SK-N-SH treated with all-trans-retinoic acid at 6 μM for 48 hours (cell line): ENCODE measurements around the gene RING1.

Experiments
- CREB5 ChIP-seq: fragments of 250-450 bp; sonication (Bioruptor Pico); IDR thresholded peaks from 2 replicates; pipeline ENCODE4 v1.5.1; 2020; ENCODE audit warnings: low read depth, mild to moderate bottlenecking, moderate library complexity
- CSDC2 ChIP-seq: fragments of 250-450 bp; sonication (Bioruptor Pico); IDR thresholded peaks from 2 replicates; pipeline ENCODE4 v1.5.0; 2020; ENCODE audit warnings: mild to moderate bottlenecking, moderate library complexity
- GLIS3 ChIP-seq: fragments of 250-450 bp; sonication (Bioruptor Pico); IDR thresholded peaks from 2 replicates; pipeline ENCODE4 v1.5.0; 2020; ENCODE audit warnings: mild to moderate bottlenecking, moderate library complexity
- OSR1 ChIP-seq: fragments of 250-450 bp; sonication (Bioruptor Pico); IDR thresholded peaks from 2 replicates; pipeline ENCODE4 v1.8.0; 2022; ENCODE audit warnings: moderate library complexity, mild to moderate bottlenecking, inconsistent platforms
- PATZ1 ChIP-seq: fragments of 250-450 bp; sonication (Bioruptor Pico); IDR thresholded peaks from 2 replicates; pipeline ENCODE4 v1.8.0; 2020; ENCODE audit warnings: mild to moderate bottlenecking, moderate library complexity, borderline replicate concordance
- POU6F1 ChIP-seq: fragments of 250-450 bp; sonication (Bioruptor Pico); IDR thresholded peaks from 2 replicates; pipeline ENCODE4 v1.8.0; 2021; ENCODE audit warnings: low read depth, mild to moderate bottlenecking, moderate library complexity, borderline replicate concordance
- PPARA ChIP-seq: fragments of 250-450 bp; sonication (Bioruptor Pico); IDR thresholded peaks from 2 replicates; pipeline ENCODE4 v1.5.0; 2020; ENCODE audit warnings: mild to moderate bottlenecking, borderline replicate concordance
- RARB ChIP-seq: fragments of 250-450 bp; sonication (Bioruptor Pico); IDR thresholded peaks from 2 replicates; pipeline ENCODE4 v1.8.0; 2021; ENCODE audit warnings: mild to moderate bottlenecking, moderate library complexity
- TOX ChIP-seq: fragments of 250-450 bp; sonication (Bioruptor Pico); IDR thresholded peaks from 2 replicates; pipeline ENCODE4 v1.8.0; 2021; ENCODE audit warnings: mild to moderate bottlenecking, moderate library complexity, borderline replicate concordance
- TSHZ2 ChIP-seq: fragments of 250-450 bp; sonication (Bioruptor Pico); IDR thresholded peaks from 2 replicates; pipeline ENCODE4 v1.5.0; 2020; ENCODE audit warnings: mild to moderate bottlenecking, moderate library complexity
- ZFP3 ChIP-seq: fragments of 250-450 bp; sonication (Bioruptor Pico); IDR thresholded peaks from 2 replicates; pipeline ENCODE4 v1.5.0; 2020; ENCODE audit warnings: mild to moderate bottlenecking, moderate library complexity
- ZFP30 ChIP-seq: fragments of 450-650 bp; formaldehyde crosslinking; IDR thresholded peaks from 2 replicates; pipeline ENCODE4 v1.5.0; 2022; ENCODE audit warnings: mild to moderate bottlenecking, moderate library complexity
- ZNF565 ChIP-seq: fragments of 450-650 bp; formaldehyde crosslinking; conservative IDR thresholded peaks from 2 replicates; pipeline ENCODE4 v1.5.0; 2020; ENCODE audit warnings: low read depth, mild to moderate bottlenecking, moderate library complexity
- ZNF70 ChIP-seq: fragments of 450-650 bp; formaldehyde crosslinking; IDR thresholded peaks from 2 replicates; pipeline ENCODE4 v1.5.0; 2020; ENCODE audit warnings: mild to moderate bottlenecking, moderate library complexity

DNA sequence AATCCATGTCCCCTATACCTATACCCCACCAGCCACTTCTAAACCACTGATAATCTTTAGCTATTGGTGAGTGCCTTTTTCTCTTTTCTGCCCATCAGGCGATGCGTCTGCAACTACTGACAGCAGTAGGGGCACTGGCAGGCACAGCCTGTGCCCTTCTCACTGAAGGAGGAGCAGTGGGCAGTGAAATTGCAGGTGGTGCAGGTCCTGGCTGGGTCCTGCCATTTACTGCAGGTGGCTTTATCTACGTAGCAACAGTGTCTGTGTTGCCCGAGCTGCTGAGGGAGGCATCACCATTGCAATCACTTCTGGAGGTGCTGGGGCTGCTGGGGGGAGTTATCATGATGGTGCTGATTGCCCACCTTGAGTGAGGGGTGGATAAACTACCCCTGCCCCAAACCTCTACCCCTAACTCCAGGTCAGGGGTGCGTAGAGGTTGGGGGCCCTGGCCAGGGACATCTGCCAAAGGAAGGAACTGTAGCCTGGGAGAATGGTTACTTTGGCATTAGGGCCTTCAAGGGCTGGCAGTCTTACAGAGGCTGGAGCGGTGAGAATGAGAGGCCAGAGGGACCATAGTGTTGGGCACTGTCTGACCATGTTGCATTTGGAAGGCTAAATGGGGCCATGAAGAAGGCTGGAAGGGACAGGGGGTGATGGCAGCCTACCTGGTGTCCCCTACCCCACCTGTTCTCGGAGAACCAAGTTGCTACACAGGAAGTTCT lies 4.7 kb upstream of the RING1 start:
- no peak for TF ChIP-seq ZFP30 (CRISPR knock-in tag)
- no peak for TF ChIP-seq ZNF565 (CRISPR knock-in tag)
- no peak for TF ChIP-seq POU6F1 (CRISPR knock-in tag)
- no peak for TF ChIP-seq RARB (CRISPR knock-in tag)
- no peak for TF ChIP-seq ZFP3 (CRISPR knock-in tag)
- TF ChIP-seq CSDC2, result no peak
- no peak for TF ChIP-seq PPARA (CRISPR knock-in tag)
- TF ChIP-seq PATZ1, result no peak
- TF ChIP-seq GLIS3 (CRISPR knock-in tag), result no peak
- TF ChIP-seq ZNF70 (CRISPR knock-in tag), result no peak
- TF ChIP-seq OSR1 (CRISPR knock-in tag), result no peak
- TF ChIP-seq TOX (CRISPR knock-in tag), result no peak
- no peak for TF ChIP-seq TSHZ2 (CRISPR knock-in tag)
- TF ChIP-seq CREB5 (CRISPR knock-in tag), result no peak
